Right lobe of liver (tissue), 4 donors: Measurements from ENCODE around the gene MAPKAPK2.

ENCODE experiments used
- CTCF ChIP-seq, 4 donors: fragments of 200-600 bp in 3 of 4; fragments of 450-650 bp in 1 of 4; IDR thresholded peaks; one replicate each; pipeline versions ENCODE4 v1.5.1 to v1.8.0; 2016 to 2022; ENCODE audit warnings: antibody characterized with exemption in 4 of 4, mild to moderate bottlenecking in 2 of 4
- POLR2A ChIP-seq: fragments of 450-650 bp; IDR thresholded peaks from one replicate; pipeline ENCODE4 v1.6.1; 2017; ENCODE audit warnings: antibody characterized with exemption, mild to moderate bottlenecking
- donor health status: DM: no; HTN: no; CAD: no.
- donor health status: DM: no; HTN: no; CAD: no.
- donor health status: DM: no; HTN: yes; CAD: no.

- no peak for TF ChIP-seq CTCF (IDR thresholded peaks at IDR 0.05)
- TF ChIP-seq POLR2A: no peak
Observed at GRCh38 chr1:206710460-206710823, 25.7 kb downstream of the MAPKAPK2 start.
